Fibroblast of pulmonary artery (primary cell): ENCODE data around the gene RALGDS.

Source experiments
- DNase-seq: peaks from one replicate; pipeline ENCODE4 v3.0.0-alpha.2; 2010; ENCODE audit warnings: low read depth
- H3K4me3 ChIP-seq: replicated peaks from 2 replicates; pipeline ENCODE4 v1.5.1; 2011; ENCODE audit warnings: low read depth, mild to moderate bottlenecking, control low read depth, low read length, moderate library complexity
- CTCF ChIP-seq: IDR thresholded peaks from 2 replicates; pipeline ENCODE4 v1.5.1; 2011; ENCODE audit warnings: mild to moderate bottlenecking, control low read depth, low read length, inconsistent platforms; ENCODE audit errors: missing control alignments

RALGDS gene

GRCh38 chr9:133160742-133161546, 39.9 kb upstream of the RALGDS start:
- H3K4me3 ChIP-seq = no peak overlapping the region
- DNase-seq = peak; percentile 85
- TF ChIP-seq CTCF = peak; percentile 85

DNA sequence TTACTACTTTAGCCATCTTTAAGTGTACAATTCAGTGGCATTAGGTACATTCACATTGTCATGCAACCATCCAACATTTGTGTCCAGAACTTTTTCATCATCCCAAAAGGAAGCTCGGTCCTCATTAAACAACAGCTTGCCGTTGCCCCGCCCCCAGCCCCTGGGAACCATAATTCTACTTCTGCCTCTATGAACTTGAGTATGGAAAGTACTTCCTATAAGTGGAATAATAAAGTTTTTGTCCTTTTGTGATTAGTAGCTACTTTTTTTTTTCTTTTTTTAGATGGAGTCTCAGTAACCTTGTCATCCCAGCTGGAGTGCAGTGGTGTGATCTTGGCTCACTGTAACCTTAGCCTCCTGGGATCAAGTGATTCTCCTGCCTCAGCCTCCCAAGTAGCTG, 37.7 kb upstream of the RALGDS start:
- DNase-seq = no peak
- no peak for TF ChIP-seq CTCF
- H3K4me3 ChIP-seq = no peak overlapping the region

DNA sequence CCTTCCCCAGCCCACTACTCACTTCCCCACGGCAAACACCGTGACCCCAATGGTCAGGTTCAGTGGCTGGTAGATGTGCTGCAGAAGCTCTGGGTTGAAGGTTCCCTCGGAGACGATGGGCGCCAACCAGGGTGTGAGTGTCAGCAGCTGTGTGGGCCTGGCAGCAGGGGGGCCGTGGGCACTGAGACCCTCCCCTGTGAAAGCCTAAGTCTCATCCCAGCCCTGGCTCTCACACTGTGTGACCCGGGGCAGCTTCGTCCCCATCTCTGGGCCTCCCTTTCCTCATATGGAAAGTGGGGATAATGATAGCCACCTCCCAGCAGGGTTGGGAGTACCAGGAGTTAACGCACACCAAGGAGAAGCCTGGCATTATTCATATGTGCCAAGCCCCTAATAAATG, 34.1 kb upstream of the RALGDS start:
- no peak for DNase-seq
- H3K4me3 ChIP-seq = no peak overlapping the region
- TF ChIP-seq CTCF = no peak

DNA sequence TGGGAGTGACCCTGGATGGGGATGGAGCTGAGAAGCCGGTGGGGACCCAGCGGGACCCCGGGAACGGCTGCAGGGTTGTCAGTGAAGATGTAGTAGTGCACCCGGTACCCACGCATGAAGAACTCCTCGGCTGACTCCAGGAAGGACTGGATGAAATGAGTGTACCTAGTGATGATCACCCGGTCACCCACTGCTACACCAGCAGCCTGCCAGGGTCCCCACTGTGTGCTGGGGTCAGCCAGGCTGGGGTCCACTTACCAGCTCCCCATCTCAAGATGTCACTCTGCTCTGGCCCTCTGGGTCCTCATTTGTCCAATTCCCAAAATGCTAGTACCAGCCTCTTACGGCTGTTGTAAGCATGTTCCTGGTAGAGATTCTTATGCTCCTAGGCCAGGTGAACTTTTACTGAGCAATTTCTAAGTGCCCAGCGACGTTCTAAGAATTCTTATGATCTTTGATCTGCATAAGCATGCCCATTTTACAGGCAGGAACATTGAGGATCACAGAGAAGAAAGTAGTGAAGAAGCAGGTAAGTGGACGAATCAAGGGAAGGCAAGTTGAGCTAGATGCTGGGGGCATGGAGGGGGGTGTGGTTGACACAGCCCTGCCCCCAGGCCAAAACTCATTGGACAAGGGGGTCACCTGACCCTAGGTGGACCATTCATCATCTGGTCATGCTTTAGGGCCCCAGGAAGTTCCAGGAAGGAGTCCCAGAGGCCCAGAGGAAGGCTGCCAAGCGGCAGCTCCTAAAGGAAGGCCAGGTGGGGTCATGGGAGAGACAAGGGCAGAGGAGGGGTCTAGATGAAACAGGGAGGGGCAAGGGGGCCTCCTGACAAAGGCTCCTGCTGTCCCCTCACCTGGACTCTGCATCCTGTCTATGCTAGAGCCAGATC, 33.3 kb upstream of the RALGDS start:
- TF ChIP-seq CTCF = no peak
- no peak overlapping the region for H3K4me3 ChIP-seq
- no peak for DNase-seq

- TF ChIP-seq CTCF = no peak
- no peak overlapping the region for H3K4me3 ChIP-seq
- DNase-seq = no peak
These were observed 32.4 kb upstream of the RALGDS start for GRCh38 chr9:133153227-133154096.

DNA sequence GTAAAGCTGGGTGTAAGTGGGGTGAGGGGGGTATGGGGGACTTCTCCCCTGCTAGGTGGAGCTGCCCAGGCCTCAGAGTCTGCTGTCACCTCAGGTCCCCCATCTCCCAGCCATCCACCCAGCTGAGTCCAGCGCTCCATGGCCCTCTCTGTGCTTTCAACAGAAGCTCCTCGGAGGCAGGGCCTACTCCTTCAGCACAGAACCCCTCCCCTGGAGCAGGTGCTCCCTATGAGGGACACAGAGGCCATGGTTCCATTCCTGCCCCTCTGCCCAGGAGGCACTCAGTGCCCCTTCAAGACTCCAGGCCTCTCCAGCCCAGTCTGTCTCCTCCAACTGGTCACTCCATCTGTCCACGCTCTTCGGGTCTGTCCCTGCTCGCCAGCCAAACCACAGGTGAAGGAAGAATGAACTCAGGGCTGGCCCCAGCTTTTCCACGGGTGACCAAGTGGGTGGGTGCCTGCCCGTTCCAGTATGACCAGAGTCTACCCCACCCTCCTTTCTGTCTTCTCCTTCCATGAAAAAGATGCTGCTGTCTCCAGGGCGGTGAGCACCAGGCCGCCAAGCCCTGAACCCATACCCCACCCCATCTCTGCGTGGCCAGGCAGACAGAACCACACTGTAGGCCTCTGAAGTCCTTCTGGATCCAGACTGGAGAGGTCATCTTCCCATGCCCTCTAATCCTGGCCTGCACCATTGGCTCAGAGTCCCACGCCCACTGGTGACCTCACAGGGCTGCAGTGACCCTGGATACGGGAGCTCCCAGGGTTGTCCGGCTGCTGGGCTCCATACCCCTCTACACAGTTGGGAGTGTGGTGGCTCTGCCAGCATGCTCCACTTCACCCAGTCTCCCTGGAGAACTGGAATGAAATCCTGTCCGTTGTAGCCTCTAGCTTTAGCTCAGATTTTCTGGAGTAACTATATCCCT, 30.8 kb upstream of the RALGDS start:
- DNase-seq = no peak
- no peak overlapping the region for H3K4me3 ChIP-seq
- TF ChIP-seq CTCF = no peak
